ENCODE data around the gene GRK1. TPM values are rescaled to one million over a fixed set of nuclear protein-coding genes. Genes with fewer than 3 reads are reported as not detected.
A peak's percentile ranks its signal among the peaks of the same experiment; 100 is the strongest.

Gene GRK1
- total and polyA plus RNA-seq, 10 donors = not detected

DNA sequence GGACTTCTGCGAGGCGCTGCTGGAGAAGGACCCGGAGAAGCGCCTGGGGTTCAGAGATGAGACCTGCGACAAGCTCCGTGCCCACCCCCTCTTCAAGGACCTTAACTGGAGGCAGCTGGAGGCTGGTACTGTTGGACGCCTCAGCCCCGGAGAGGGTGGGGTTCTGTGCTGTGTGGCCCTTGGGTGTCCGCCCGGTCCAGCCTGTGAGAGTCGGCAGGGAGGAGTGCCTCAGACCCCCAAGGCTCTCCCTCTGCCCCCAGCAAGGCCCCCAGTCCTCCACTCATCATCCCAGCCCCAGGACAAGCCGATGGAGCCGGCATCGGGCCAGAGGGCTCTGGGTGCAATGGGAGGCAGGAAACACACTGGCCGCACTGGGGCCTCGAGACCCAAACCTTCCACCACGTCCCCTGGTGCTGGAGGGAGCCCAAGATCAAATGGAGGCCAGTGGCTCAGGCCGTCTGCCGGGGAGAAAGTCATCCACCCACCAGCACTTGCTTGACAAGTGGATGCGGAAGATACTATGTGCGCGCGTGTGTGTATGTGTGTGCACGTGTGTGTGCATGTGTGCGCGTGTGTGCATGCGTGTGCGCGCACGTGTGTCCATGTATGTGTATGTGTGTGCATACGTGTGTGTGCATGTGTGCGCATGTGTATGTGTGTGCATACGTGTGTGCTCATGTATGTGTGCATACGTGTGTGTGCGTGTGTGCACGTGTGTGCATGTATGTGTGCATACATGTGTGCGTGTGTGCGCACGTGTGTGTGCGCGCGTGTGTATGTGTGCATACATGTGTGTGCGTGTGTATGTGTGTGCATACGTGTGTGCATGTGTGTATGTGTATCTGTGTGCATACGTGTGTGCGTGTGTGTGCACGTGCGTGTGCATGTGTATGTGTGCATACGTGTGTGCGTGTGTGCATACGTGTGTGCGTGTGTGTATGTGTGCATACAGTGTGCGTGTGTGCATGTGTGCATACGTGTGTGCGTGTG, 66.2 kb downstream of the GRK1 start:
- TF ChIP-seq, protein P1, sequence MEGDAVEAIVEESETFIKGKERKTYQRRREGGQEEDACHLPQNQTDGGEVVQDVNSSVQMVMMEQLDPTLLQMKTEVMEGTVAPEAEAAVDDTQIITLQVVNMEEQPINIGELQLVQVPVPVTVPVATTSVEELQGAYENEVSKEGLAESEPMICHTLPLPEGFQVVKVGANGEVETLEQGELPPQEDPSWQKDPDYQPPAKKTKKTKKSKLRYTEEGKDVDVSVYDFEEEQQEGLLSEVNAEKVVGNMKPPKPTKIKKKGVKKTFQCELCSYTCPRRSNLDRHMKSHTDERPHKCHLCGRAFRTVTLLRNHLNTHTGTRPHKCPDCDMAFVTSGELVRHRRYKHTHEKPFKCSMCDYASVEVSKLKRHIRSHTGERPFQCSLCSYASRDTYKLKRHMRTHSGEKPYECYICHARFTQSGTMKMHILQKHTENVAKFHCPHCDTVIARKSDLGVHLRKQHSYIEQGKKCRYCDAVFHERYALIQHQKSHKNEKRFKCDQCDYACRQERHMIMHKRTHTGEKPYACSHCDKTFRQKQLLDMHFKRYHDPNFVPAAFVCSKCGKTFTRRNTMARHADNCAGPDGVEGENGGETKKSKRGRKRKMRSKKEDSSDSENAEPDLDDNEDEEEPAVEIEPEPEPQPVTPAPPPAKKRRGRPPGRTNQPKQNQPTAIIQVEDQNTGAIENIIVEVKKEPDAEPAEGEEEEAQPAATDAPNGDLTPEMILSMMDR (IDR thresholded peaks at IDR 0.05 in 8 of 11, conservative IDR thresholded peaks at IDR 0.05 in 3 of 11) = no peak
- TF ChIP-seq POLR2AphosphoS5 (IDR thresholded peaks at IDR 0.05) (no peak), POLR2A (IDR thresholded peaks at IDR 0.05) (no peak)
- H3K27ac ChIP-seq = no peak overlapping the region
- peaks cover 0 to 12% (median 0%) of the 10 kb centered on the region in 6 donors for H3K4me1 ChIP-seq
- H3K4me3 ChIP-seq = no peak overlapping the region
- 84 to 93% (median 91%) methylated on average over 47 to 55 of the region's 55 CpGs for WGBS, 5 donors
- H3K9me3 ChIP-seq = peaks cover 0 to 4% (median 0%) of the 10 kb centered on the region in 8 donors
- intact Hi-C loops (cut with DNase I; ENCODE audit: low total_unique reads) = no loop called here
- peaks cover 0 to 46% (median 5%) of the 10 kb centered on the region in 7 donors for H3K27me3 ChIP-seq (replicated peaks in 1 of 7)
- no peaks in the 10 kb centered on the region for H3K36me3 ChIP-seq
- DNase-seq = peak; percentile 50

DNA sequence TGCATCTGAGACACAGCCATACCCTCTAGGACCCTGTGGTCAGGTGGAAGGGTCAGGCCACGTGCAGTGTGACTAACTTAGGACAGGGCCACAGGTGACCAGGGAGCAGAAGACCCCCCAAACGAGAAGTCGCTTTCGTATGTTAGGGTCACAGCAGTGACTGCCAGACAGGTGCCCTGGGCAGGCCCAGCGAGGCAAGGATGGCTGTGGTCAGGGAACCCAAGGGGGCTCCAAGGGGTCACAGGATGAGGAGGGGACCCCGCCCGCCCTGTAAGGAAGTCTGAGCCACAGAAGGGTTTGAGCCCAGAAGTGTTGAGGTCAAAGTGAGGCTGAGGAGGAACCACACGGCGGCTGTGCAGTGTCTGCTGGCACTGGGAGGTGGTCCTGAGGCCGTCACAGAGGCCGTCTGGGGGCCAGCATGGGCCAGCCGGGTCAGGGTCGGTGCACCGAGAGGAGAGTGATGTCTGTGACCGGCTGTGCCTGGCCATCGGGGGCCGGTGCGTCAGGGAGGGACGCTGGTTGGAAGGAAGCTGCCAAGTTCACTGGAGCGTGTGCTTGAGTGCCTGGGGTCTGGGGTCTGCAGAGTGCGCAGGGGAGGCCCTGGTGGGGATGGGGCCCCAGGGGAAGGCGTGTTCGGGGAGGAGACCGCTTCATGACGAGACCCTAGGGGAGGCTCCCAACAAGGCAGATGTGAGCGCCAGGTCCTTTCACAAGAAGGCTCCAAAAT, 67.2 kb downstream of the GRK1 start:
- Histone ChIP-seq H3K27me3 (replicated peaks in 1 of 7) (peaks cover 0 to 48% (median 3%) of the 10 kb centered on the region in 7 donors), H3K9me3 (no peaks in the 10 kb centered on the region), H3K27ac (no peak overlapping the region), H3K4me1 (peaks cover 0 to 12% (median 0%) of the 10 kb centered on the region in 6 donors), H3K36me3 (no peaks in the 10 kb centered on the region), H3K4me3 (no peak overlapping the region)
- TF ChIP-seq, protein P1 (IDR thresholded peaks at IDR 0.05 in 8 of 11, conservative IDR thresholded peaks at IDR 0.05 in 3 of 11) = no peak
- TF ChIP-seq POLR2AphosphoS5 (IDR thresholded peaks at IDR 0.05) (no peak), POLR2A (IDR thresholded peaks at IDR 0.05) (no peak)
- WGBS, 5 donors = 74 to 84% (median 80%) methylated on average over 24 to 26 of the region's 26 CpGs
- DNase-seq = peak; percentile 60
- intact Hi-C loops (cut with DNase I; ENCODE audit: low total_unique reads) = no loop called here

DNA sequence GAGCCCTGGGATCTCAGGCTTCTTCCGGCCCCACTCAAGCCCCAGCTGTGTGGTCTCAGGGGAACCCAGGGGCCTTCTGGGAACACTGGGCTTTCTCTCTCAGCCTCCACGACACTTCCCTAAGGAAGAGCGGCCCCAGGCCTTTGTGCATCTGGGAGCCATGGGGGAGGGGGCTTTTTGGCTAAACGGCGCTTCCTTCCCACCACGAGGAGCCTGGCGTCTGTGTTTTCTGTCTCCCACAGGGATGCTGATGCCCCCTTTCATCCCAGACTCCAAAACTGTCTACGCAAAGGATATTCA, 67.8 kb downstream of the GRK1 start:
- Histone ChIP-seq H3K9me3 (no peaks in the 10 kb centered on the region), H3K4me3 (no peak overlapping the region), H3K36me3 (no peaks in the 10 kb centered on the region), H3K27me3 (replicated peaks in 1 of 7) (peaks cover 0 to 48% (median 6%) of the 10 kb centered on the region in 7 donors), H3K27ac (no peak overlapping the region), H3K4me1 (peaks cover 0 to 12% (median 0%) of the 10 kb centered on the region in 6 donors)
- peak; percentile 51 for DNase-seq
- intact Hi-C loops (cut with DNase I; ENCODE audit: low total_unique reads) = no loop called here
- WGBS, 5 donors = 73 to 76% (median 75%) methylated on average over 8 of the region's 8 CpGs
- TF ChIP-seq, protein P1 (IDR thresholded peaks at IDR 0.05 in 8 of 11, conservative IDR thresholded peaks at IDR 0.05 in 3 of 11) = no peak
- TF ChIP-seq POLR2A (IDR thresholded peaks at IDR 0.05) (no peak), POLR2AphosphoS5 (IDR thresholded peaks at IDR 0.05) (no peak)

DNA sequence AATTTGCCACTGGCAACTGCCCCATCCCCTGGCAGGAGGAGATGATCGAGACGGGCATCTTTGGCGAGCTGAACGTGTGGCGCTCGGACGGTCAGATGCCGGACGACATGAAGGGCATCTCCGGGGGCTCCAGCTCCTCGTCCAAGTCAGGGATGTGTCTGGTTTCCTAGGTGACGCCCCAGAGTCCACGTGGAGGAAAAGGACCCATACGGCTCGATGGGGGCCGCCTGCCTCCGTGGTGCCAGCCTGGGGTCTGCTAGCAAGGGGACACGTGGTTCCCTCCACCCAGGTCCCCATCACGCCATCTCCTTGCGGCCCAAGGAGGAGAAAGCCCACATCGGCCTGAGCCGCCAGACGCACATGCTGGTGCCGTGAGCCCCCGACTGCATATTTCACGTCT, 68.2 kb downstream of the GRK1 start:
- Histone ChIP-seq H3K9me3 (no peaks in the 10 kb centered on the region), H3K4me3 (no peak overlapping the region), H3K36me3 (no peaks in the 10 kb centered on the region), H3K27ac (no peak overlapping the region), H3K27me3 (replicated peaks in 1 of 7) (peaks cover 0 to 48% (median 10%) of the 10 kb centered on the region in 7 donors), H3K4me1 (peaks cover 0 to 12% (median 0%) of the 10 kb centered on the region in 6 donors)
- peak; percentile 62 for DNase-seq
- 89 to 93% (median 91%) methylated on average over 26 of the region's 26 CpGs for WGBS, 5 donors
- intact Hi-C loops (cut with DNase I; ENCODE audit: low total_unique reads) = no loop called here
- TF ChIP-seq, protein P1 (IDR thresholded peaks at IDR 0.05 in 8 of 11, conservative IDR thresholded peaks at IDR 0.05 in 3 of 11) = no peak
- TF ChIP-seq POLR2A (IDR thresholded peaks at IDR 0.05) (no peak), POLR2AphosphoS5 (IDR thresholded peaks at IDR 0.05) (no peak)
